GM23338 (cell line): Measurements from ENCODE around the gene CD2. TPM values are rescaled to one million over a fixed set of nuclear protein-coding genes. Genes with fewer than 3 reads are reported as not detected.

ENCODE experiments used
- ATAC-seq: fragments of 200-7000 bp; cut with Tn5 transposase; 3 replicates; pipeline ENCODE4 v1.9.1; 2020
- DNase-seq: peaks from one replicate; pipeline ENCODE4 v3.0.0-alpha.2; 2015; ENCODE audit warnings: low spot score
- H2AFZ ChIP-seq: fragments of 200-600 bp; sonication (generic); 2 replicates; pipeline ENCODE4 v1.8.0; 2016; ENCODE audit warnings: antibody characterized with exemption, mild to moderate bottlenecking, moderate library complexity
- H3F3A ChIP-seq: fragments of 200-600 bp; sonication (generic); replicated peaks from 2 replicates; pipeline ENCODE4 v1.8.0; 2017; ENCODE audit warnings: antibody characterized with exemption, mixed run types, low read depth
- H3K27ac ChIP-seq: fragments of 200-600 bp; sonication (generic); 2 replicates; pipeline ENCODE4 v1.6.1; 2016; ENCODE audit warnings: low read depth
- H3K27me3 ChIP-seq: fragments of 200-600 bp; sonication (generic); 2 replicates; pipeline ENCODE4 v1.8.0; 2016; ENCODE audit warnings: mild to moderate bottlenecking, mixed run types, moderate library complexity; ENCODE audit not compliant: insufficient read depth
- H3K36me3 ChIP-seq: fragments of 200-600 bp; sonication (generic); 2 replicates; pipeline ENCODE4 v1.8.0; 2016; ENCODE audit warnings: mild to moderate bottlenecking; ENCODE audit not compliant: insufficient read depth
- H3K4me1 ChIP-seq: fragments of 200-600 bp; sonication (generic); 2 replicates; pipeline ENCODE4 v1.8.0; 2016; ENCODE audit warnings: mild to moderate bottlenecking, moderate library complexity; ENCODE audit not compliant: insufficient read depth
- H3K4me2 ChIP-seq: fragments of 200-600 bp; sonication (generic); 2 replicates; pipeline ENCODE4 v1.7.1; 2017; ENCODE audit warnings: mixed run types
- H3K4me3 ChIP-seq: fragments of 200-600 bp; sonication (generic); 2 replicates; pipeline ENCODE4 v1.6.1; 2016; ENCODE audit warnings: mixed run types
- H3K79me2 ChIP-seq: fragments of 200-600 bp; sonication (generic); replicated peaks from 2 replicates; pipeline ENCODE4 v1.8.0; 2017; ENCODE audit warnings: mild to moderate bottlenecking; ENCODE audit not compliant: insufficient read depth
- H3K9me2 ChIP-seq: fragments of 200-600 bp; sonication (generic); 2 replicates; pipeline ENCODE4 v1.8.0; 2017; ENCODE audit not compliant: insufficient read depth
- H4K20me1 ChIP-seq: fragments of 200-600 bp; sonication (generic); replicated peaks from 2 replicates; pipeline ENCODE4 v1.8.0; 2017; ENCODE audit warnings: mild to moderate bottlenecking; ENCODE audit not compliant: insufficient read depth
- H3K27ac Mint-ChIP-seq: 2 replicates; pipeline ENCODE4 v1.8.0; 2020; ENCODE audit warnings: inconsistent platforms, mild to moderate bottlenecking, moderate library complexity, mixed read lengths
- H3K27me3 Mint-ChIP-seq: 3 replicates; pipeline ENCODE4 v1.8.0; 2022; ENCODE audit warnings: low read depth, mild to moderate bottlenecking, moderate library complexity, mixed read lengths, inconsistent platforms; ENCODE audit not compliant: insufficient read depth, poor library complexity
- H3K36me3 Mint-ChIP-seq: 3 replicates; pipeline ENCODE4 v1.8.0; 2021; ENCODE audit warnings: low read depth, mild to moderate bottlenecking, inconsistent platforms, moderate library complexity, mixed read lengths
- H3K4me1 Mint-ChIP-seq: 3 replicates; pipeline ENCODE4 v1.8.0; 2020; ENCODE audit warnings: mild to moderate bottlenecking, inconsistent platforms, mixed read lengths
- H3K4me3 Mint-ChIP-seq: 3 replicates; pipeline ENCODE4 v1.8.0; 2021; ENCODE audit warnings: moderate library complexity, mild to moderate bottlenecking, inconsistent platforms, mixed read lengths
- H3K9me3 Mint-ChIP-seq: 3 replicates; pipeline ENCODE4 v1.8.0; 2020; ENCODE audit warnings: moderate library complexity, mild to moderate bottlenecking, inconsistent platforms, mixed read lengths
- CREB1 ChIP-seq: fragments of 250-450 bp; sonication (Bioruptor Pico); IDR thresholded peaks from 2 replicates; pipeline ENCODE4 v1.5.0; 2020; ENCODE audit warnings: low read depth, mild to moderate bottlenecking, moderate library complexity
- CTCF ChIP-seq, 2 experiments: fragments of 200-600 bp in 1 of 2; sonication (generic) in 1 of 2; conservative IDR thresholded peaks; 2 replicates each; pipeline versions ENCODE4 v1.5.1 to v1.6.1; 2016 to 2017; ENCODE audit warnings: antibody characterized with exemption in 2 of 2, low read depth in 2 of 2, mild to moderate bottlenecking in 2 of 2, moderate library complexity in 1 of 2
- EZH2 ChIP-seq: fragments of 200-600 bp; sonication (generic); IDR thresholded peaks from one replicate; pipeline ENCODE4 v1.8.0; 2017; ENCODE audit warnings: antibody characterized with exemption, mild to moderate bottlenecking, low read depth; ENCODE audit not compliant: unreplicated experiment
- EZH2phosphoT487 ChIP-seq: fragments of 200-600 bp; sonication (generic); IDR thresholded peaks from one replicate; pipeline ENCODE4 v1.8.1; 2018; ENCODE audit warnings: antibody characterized with exemption; ENCODE audit not compliant: unreplicated experiment
- JUNB ChIP-seq: IDR thresholded peaks from one replicate; pipeline ENCODE4 v1.6.1; 2016; ENCODE audit warnings: antibody characterized with exemption; ENCODE audit not compliant: unreplicated experiment
- NANOG ChIP-seq: IDR thresholded peaks from 2 replicates; pipeline ENCODE4 v1.6.1; 2016; ENCODE audit warnings: antibody characterized with exemption, borderline replicate concordance
- POLR2AphosphoS5 ChIP-seq: IDR thresholded peaks from 2 replicates; pipeline ENCODE4 v1.6.1; 2016; ENCODE audit warnings: antibody characterized with exemption, low read depth
- STAT1 ChIP-seq: IDR thresholded peaks from one replicate; pipeline ENCODE4 v1.6.1; 2016; ENCODE audit warnings: antibody characterized with exemption; ENCODE audit not compliant: unreplicated experiment
- ZNF114 ChIP-seq: fragments of 250-450 bp; sonication (Bioruptor Pico); IDR thresholded peaks from 2 replicates; pipeline ENCODE4 v1.5.0; 2020; ENCODE audit warnings: mild to moderate bottlenecking, moderate library complexity
- ZNF331 ChIP-seq: fragments of 250-450 bp; sonication (Bioruptor Pico); IDR thresholded peaks from 2 replicates; pipeline ENCODE4 v1.5.0; 2020; ENCODE audit warnings: low read depth, mild to moderate bottlenecking, moderate library complexity
- polyA plus RNA-seq: library from polyadenylated mRNA; unstranded; fragments of >200 nt; fragmentation: Nextera tagmentation; extraction: Ambion mirVana; gene quantifications from 2 replicates; pipeline ENCODE4 v1.2.1, GENCODE V29; 2016
- total RNA-seq: library from RNA; depleted of rRNA; stranded (reverse); fragments of >200 nt; shearing (Covaris generic); gene quantifications from 2 replicates; pipeline ENCODE4 v1.2.3, GENCODE V29; 2014
- TF ChIP-seq, protein P1 (sequence below): IDR thresholded peaks from 2 replicates; pipeline ENCODE4 v1.6.1; 2016; ENCODE audit warnings: antibody characterized with exemption
- TF ChIP-seq, protein P2 (sequence below): IDR thresholded peaks from one replicate; pipeline ENCODE4 v1.6.1; 2018; ENCODE audit warnings: antibody characterized with exemption; ENCODE audit not compliant: unreplicated experiment
- TF ChIP-seq, protein P3 (sequence below): fragments of 250-450 bp; sonication (Bioruptor Pico); IDR thresholded peaks from 2 replicates; pipeline ENCODE4 v1.5.0; 2020; ENCODE audit warnings: mild to moderate bottlenecking, moderate library complexity

Gene CD2
- total and polyA plus RNA-seq, 2 experiments from 2014 or later, result not detected

DNA sequence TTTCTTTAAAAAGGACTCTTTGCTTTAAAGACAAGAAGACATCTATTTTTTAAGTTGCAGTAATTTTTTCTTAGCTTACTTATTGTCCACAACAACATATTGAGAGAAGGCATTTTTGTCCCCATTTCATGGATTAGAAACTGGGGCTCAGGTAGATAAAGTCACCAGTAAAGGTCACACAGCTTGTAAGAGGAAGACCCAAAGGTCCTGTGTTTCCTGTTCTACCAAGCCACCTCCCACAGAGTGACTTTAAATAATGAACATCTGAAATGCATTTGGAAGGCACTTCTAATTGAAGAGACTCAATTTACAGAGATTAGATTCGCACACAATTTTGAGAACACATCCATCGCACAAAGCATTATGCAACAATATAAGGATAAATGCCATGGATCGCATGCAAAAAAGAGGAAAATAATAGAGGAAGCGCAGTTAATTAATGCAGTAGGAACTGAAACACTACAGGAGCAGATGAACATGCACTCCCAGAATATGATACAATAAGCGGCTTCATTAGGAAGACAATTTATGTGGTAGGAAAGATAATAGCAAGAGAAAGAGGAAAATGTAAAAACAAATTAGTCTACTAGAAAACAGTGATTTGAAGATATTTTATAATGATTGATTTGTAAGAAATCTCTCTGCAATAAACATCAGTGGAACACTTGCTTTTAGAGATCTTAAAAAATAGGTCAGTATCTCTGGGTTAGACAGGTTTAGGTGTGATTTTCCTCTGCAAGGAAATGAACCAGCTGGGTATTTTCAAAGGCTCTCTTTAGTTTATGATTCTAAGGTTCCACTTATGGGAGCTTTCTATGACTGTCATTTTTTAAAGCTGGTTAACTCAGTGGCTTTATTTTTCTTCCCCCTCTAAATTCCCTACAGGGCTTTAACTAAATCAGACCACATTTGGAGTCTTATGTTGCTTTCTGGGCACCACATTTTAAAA is 27.1 kb upstream of the CD2 start:
- no peak overlapping the region for H3K4me3 ChIP-seq
- no peak overlapping the region for H2AFZ ChIP-seq
- Mint-ChIP-seq H3K27ac (no peak overlapping the region), H3K4me3 (no peak overlapping the region), H3K9me3 (no peaks in the 10 kb centered on the region; the same call in 2 of the 3 replicates), H3K36me3 (no peaks in the 10 kb centered on the region; the same call in 2 of the 3 replicates), H3K4me1 (peaks cover 18% of the 10 kb centered on the region), H3K27me3 (peaks cover 9% of the 10 kb centered on the region)
- no peak overlapping the region for H3K4me2 ChIP-seq
- H4K20me1 ChIP-seq, result no peaks in the 10 kb centered on the region
- 0 out of 2 replicates have a peak, but pooled peaks cover 4% of the 10 kb centered on the region for H3K9me2 ChIP-seq
- no peak for ATAC-seq
- no peaks in the 10 kb centered on the region for H3K27me3 ChIP-seq
- TF ChIP-seq, protein P1, sequence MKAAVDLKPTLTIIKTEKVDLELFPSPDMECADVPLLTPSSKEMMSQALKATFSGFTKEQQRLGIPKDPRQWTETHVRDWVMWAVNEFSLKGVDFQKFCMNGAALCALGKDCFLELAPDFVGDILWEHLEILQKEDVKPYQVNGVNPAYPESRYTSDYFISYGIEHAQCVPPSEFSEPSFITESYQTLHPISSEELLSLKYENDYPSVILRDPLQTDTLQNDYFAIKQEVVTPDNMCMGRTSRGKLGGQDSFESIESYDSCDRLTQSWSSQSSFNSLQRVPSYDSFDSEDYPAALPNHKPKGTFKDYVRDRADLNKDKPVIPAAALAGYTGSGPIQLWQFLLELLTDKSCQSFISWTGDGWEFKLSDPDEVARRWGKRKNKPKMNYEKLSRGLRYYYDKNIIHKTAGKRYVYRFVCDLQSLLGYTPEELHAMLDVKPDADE, result no peak
- TF ChIP-seq STAT1 (no peak), ZNF114 (CRISPR knock-in tag) (no peak), EZH2 (no peak), NANOG (no peak), CREB1 (CRISPR knock-in tag) (no peak), CTCF (conservative IDR thresholded peaks at IDR 0.05; ENCODE audit: low read depth in 2 of 2) (no peak), POLR2AphosphoS5 (no peak), EZH2phosphoT487 (no peak), ZNF331 (CRISPR knock-in tag) (no peak), JUNB (no peak)
- TF ChIP-seq, protein P2, sequence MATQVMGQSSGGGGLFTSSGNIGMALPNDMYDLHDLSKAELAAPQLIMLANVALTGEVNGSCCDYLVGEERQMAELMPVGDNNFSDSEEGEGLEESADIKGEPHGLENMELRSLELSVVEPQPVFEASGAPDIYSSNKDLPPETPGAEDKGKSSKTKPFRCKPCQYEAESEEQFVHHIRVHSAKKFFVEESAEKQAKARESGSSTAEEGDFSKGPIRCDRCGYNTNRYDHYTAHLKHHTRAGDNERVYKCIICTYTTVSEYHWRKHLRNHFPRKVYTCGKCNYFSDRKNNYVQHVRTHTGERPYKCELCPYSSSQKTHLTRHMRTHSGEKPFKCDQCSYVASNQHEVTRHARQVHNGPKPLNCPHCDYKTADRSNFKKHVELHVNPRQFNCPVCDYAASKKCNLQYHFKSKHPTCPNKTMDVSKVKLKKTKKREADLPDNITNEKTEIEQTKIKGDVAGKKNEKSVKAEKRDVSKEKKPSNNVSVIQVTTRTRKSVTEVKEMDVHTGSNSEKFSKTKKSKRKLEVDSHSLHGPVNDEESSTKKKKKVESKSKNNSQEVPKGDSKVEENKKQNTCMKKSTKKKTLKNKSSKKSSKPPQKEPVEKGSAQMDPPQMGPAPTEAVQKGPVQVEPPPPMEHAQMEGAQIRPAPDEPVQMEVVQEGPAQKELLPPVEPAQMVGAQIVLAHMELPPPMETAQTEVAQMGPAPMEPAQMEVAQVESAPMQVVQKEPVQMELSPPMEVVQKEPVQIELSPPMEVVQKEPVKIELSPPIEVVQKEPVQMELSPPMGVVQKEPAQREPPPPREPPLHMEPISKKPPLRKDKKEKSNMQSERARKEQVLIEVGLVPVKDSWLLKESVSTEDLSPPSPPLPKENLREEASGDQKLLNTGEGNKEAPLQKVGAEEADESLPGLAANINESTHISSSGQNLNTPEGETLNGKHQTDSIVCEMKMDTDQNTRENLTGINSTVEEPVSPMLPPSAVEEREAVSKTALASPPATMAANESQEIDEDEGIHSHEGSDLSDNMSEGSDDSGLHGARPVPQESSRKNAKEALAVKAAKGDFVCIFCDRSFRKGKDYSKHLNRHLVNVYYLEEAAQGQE, result no peak
- TF ChIP-seq, protein P3, sequence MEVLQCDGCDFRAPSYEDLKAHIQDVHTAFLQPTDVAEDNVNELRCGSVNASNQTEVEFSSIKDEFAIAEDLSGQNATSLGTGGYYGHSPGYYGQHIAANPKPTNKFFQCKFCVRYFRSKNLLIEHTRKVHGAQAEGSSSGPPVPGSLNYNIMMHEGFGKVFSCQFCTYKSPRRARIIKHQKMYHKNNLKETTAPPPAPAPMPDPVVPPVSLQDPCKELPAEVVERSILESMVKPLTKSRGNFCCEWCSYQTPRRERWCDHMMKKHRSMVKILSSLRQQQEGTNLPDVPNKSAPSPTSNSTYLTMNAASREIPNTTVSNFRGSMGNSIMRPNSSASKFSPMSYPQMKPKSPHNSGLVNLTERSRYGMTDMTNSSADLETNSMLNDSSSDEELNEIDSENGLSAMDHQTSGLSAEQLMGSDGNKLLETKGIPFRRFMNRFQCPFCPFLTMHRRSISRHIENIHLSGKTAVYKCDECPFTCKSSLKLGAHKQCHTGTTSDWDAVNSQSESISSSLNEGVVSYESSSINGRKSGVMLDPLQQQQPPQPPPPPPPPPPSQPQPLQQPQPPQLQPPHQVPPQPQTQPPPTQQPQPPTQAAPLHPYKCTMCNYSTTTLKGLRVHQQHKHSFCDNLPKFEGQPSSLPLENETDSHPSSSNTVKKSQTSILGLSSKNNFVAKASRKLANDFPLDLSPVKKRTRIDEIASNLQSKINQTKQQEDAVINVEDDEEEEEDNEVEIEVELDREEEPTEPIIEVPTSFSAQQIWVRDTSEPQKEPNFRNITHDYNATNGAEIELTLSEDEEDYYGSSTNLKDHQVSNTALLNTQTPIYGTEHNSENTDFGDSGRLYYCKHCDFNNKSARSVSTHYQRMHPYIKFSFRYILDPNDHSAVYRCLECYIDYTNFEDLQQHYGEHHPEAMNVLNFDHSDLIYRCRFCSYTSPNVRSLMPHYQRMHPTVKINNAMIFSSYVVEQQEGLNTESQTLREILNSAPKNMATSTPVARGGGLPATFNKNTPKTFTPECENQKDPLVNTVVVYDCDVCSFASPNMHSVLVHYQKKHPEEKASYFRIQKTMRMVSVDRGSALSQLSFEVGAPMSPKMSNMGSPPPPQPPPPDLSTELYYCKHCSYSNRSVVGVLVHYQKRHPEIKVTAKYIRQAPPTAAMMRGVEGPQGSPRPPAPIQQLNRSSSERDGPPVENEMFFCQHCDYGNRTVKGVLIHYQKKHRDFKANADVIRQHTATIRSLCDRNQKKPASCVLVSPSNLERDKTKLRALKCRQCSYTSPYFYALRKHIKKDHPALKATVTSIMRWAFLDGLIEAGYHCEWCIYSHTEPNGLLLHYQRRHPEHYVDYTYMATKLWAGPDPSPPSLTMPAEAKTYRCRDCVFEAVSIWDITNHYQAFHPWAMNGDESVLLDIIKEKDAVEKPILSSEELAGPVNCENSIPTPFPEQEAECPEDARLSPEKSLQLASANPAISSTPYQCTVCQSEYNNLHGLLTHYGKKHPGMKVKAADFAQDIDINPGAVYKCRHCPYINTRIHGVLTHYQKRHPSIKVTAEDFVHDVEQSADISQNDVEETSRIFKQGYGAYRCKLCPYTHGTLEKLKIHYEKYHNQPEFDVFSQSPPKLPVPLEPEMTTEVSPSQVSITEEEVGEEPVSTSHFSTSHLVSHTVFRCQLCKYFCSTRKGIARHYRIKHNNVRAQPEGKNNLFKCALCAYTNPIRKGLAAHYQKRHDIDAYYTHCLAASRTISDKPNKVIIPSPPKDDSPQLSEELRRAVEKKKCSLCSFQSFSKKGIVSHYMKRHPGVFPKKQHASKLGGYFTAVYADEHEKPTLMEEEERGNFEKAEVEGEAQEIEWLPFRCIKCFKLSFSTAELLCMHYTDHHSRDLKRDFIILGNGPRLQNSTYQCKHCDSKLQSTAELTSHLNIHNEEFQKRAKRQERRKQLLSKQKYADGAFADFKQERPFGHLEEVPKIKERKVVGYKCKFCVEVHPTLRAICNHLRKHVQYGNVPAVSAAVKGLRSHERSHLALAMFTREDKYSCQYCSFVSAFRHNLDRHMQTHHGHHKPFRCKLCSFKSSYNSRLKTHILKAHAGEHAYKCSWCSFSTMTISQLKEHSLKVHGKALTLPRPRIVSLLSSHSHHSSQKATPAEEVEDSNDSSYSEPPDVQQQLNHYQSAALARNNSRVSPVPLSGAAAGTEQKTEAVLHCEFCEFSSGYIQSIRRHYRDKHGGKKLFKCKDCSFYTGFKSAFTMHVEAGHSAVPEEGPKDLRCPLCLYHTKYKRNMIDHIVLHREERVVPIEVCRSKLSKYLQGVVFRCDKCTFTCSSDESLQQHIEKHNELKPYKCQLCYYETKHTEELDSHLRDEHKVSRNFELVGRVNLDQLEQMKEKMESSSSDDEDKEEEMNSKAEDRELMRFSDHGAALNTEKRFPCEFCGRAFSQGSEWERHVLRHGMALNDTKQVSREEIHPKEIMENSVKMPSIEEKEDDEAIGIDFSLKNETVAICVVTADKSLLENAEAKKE, result no peak
- no peaks in the 10 kb centered on the region for H3K79me2 ChIP-seq
- peaks cover 4% of the 10 kb centered on the region for H3K4me1 ChIP-seq
- no peak overlapping the region for H3K27ac ChIP-seq
- DNase-seq, result no peak
- H3F3A ChIP-seq, result no peaks in the 10 kb centered on the region
- H3K36me3 ChIP-seq, result no peaks in the 10 kb centered on the region
